H9 (cell line): ENCODE results near the gene WLS. TPM values are rescaled to one million over a fixed set of nuclear protein-coding genes. Genes with fewer than 3 reads are reported as not detected.

Source experiments
- DNase-seq: peaks from one replicate; pipeline ENCODE4 v3.0.0-alpha.2; 2017
- H2AFZ ChIP-seq: one replicate; pipeline ENCODE4 v1.6.1; 2013; ENCODE audit warnings: mild to moderate bottlenecking, low read length, control low read depth, moderate library complexity
- H2AK5ac ChIP-seq: 2 replicates; pipeline ENCODE4 v1.6.1; 2013; ENCODE audit warnings: low read length, control low read depth, mixed read lengths; ENCODE audit not compliant: insufficient read length
- H2BK120ac ChIP-seq: one replicate; pipeline ENCODE4 v1.6.1; 2013; ENCODE audit warnings: low read depth, mild to moderate bottlenecking, low read length, control low read depth, inconsistent platforms; ENCODE audit not compliant: poor library complexity, severe bottlenecking
- H2BK12ac ChIP-seq: 2 replicates; pipeline ENCODE4 v1.6.1; 2013; ENCODE audit warnings: low read length, control low read depth, mixed read lengths, low read depth; ENCODE audit not compliant: insufficient read length
- H2BK15ac ChIP-seq: 2 replicates; pipeline ENCODE4 v1.6.1; 2013; ENCODE audit warnings: low read depth, low read length, control low read depth
- H2BK20ac ChIP-seq: one replicate; pipeline ENCODE4 v1.6.1; 2013; ENCODE audit warnings: low read depth, mild to moderate bottlenecking, low read length, control low read depth, inconsistent platforms; ENCODE audit not compliant: poor library complexity, severe bottlenecking
- H2BK5ac ChIP-seq: 2 replicates; pipeline ENCODE4 v1.6.1; 2013; ENCODE audit warnings: low read length, control low read depth, mixed read lengths; ENCODE audit not compliant: insufficient read length
- H3K14ac ChIP-seq: 2 replicates; pipeline ENCODE4 v1.6.1; 2013; ENCODE audit warnings: low read length, control low read depth; ENCODE audit not compliant: insufficient read depth
- H3K18ac ChIP-seq: 2 replicates; pipeline ENCODE4 v1.6.1; 2013; ENCODE audit warnings: low read depth, mild to moderate bottlenecking, mixed read lengths, low read length, control low read depth; ENCODE audit not compliant: insufficient read length
- H3K23ac ChIP-seq: 2 replicates; pipeline ENCODE4 v1.6.1; 2013; ENCODE audit warnings: low read length, control low read depth, mixed read lengths, low read depth; ENCODE audit not compliant: insufficient read length
- H3K23me2 ChIP-seq: 2 replicates; pipeline ENCODE4 v1.6.1; 2013; ENCODE audit warnings: low read depth, mild to moderate bottlenecking, mixed read lengths, low read length, control low read depth; ENCODE audit not compliant: insufficient read length, poor library complexity, severe bottlenecking
- H3K27ac ChIP-seq: 2 replicates; pipeline ENCODE4 v1.5.1; 2013; ENCODE audit warnings: low read length, control low read depth, mixed read lengths, low read depth; ENCODE audit not compliant: insufficient read length
- H3K27me3 ChIP-seq: 2 replicates; pipeline ENCODE4 v1.6.1; 2013; ENCODE audit warnings: low read length, control low read depth, inconsistent platforms; ENCODE audit not compliant: insufficient read depth
- H3K4ac ChIP-seq: 2 replicates; pipeline ENCODE4 v1.6.1; 2013; ENCODE audit warnings: low read depth, mild to moderate bottlenecking, control low read depth, inconsistent platforms, low read length, moderate library complexity
- H3K4me1 ChIP-seq: 2 replicates; pipeline ENCODE4 v1.6.1; 2013; ENCODE audit warnings: low read length, control low read depth, inconsistent platforms; ENCODE audit not compliant: insufficient read depth
- H3K4me2 ChIP-seq: 2 replicates; pipeline ENCODE4 v1.6.1; 2013; ENCODE audit warnings: low read length, control low read depth, mixed read lengths; ENCODE audit not compliant: insufficient read length, insufficient read depth
- H3K56ac ChIP-seq: 2 replicates; pipeline ENCODE4 v1.6.1; 2013; ENCODE audit warnings: low read depth, mild to moderate bottlenecking, mixed read lengths, low read length, control low read depth; ENCODE audit not compliant: insufficient read length
- H3K79me1 ChIP-seq: 2 replicates; pipeline ENCODE4 v1.6.1; 2013; ENCODE audit warnings: low read depth, mild to moderate bottlenecking, moderate library complexity, low read length, control low read depth, inconsistent platforms; ENCODE audit not compliant: insufficient read depth, poor library complexity, severe bottlenecking
- H3K79me2 ChIP-seq: 2 replicates; pipeline ENCODE4 v1.6.1; 2013; ENCODE audit warnings: low read length, control low read depth, inconsistent platforms; ENCODE audit not compliant: insufficient read depth
- H3K9ac ChIP-seq: 2 replicates; pipeline ENCODE4 v1.6.1; 2013; ENCODE audit warnings: low read length, control low read depth, mixed read lengths; ENCODE audit not compliant: insufficient read length; ENCODE audit errors: extremely low read depth
- H3K9me3 ChIP-seq: one replicate; pipeline ENCODE4 v1.6.1; 2013; ENCODE audit warnings: low read depth, low read length, inconsistent platforms; ENCODE audit not compliant: control insufficient read depth
- H3T11ph ChIP-seq: one replicate; pipeline ENCODE4 v1.6.1; 2013; ENCODE audit warnings: mild to moderate bottlenecking, low read length, control low read depth, inconsistent platforms
- H4K20me1 ChIP-seq: one replicate; pipeline ENCODE4 v1.6.1; 2013; ENCODE audit not compliant: control insufficient read depth, insufficient read length, insufficient read depth
- H4K5ac ChIP-seq: 2 replicates; pipeline ENCODE4 v1.6.1; 2013; ENCODE audit warnings: low read depth, mild to moderate bottlenecking, mixed read lengths, low read length, control low read depth; ENCODE audit not compliant: insufficient read length
- H4K8ac ChIP-seq: replicated peaks from 2 replicates; pipeline ENCODE4 v1.6.1; 2013; ENCODE audit warnings: low read length, control low read depth, mixed read lengths, low read depth; ENCODE audit not compliant: insufficient read length
- H4K91ac ChIP-seq: 2 replicates; pipeline ENCODE4 v1.6.1; 2013; ENCODE audit warnings: low read depth, mild to moderate bottlenecking, moderate library complexity, mixed read lengths, low read length, control low read depth; ENCODE audit not compliant: insufficient read length
- H3K27ac Mint-ChIP-seq, 3 experiments: 2 replicates in 2 of 3; 3 replicates in 1 of 3; pipeline ENCODE4 v1.8.0; 2020 to 2021; ENCODE audit warnings: mixed read lengths in 3 of 3, mild to moderate bottlenecking in 1 of 3, moderate library complexity in 1 of 3
- H3K27me3 Mint-ChIP-seq: 2 replicates; pipeline ENCODE4 v1.8.0; 2021; ENCODE audit warnings: low read depth, mild to moderate bottlenecking, moderate library complexity, mixed read lengths
- H3K36me3 Mint-ChIP-seq, 3 experiments: 2 replicates in 2 of 3; 3 replicates in 1 of 3; pipeline ENCODE4 v1.8.0; 2020 to 2021; ENCODE audit warnings: low read depth in 3 of 3, mixed read lengths in 3 of 3; ENCODE audit not compliant: insufficient read depth in 1 of 3
- H3K4me1 Mint-ChIP-seq, 2 experiments: 2 replicates each; pipeline ENCODE4 v1.8.0; 2020; ENCODE audit warnings: mixed read lengths in 2 of 2
- H3K4me3 Mint-ChIP-seq, 2 experiments: 2 replicates in 1 of 2; 3 replicates in 1 of 2; pipeline ENCODE4 v1.8.0; 2020 to 2021; ENCODE audit warnings: mild to moderate bottlenecking in 2 of 2, mixed read lengths in 2 of 2, moderate library complexity in 1 of 2
- H3K9me3 Mint-ChIP-seq, 2 experiments: 2 replicates in 1 of 2; 3 replicates in 1 of 2; pipeline ENCODE4 v1.8.0; 2020; ENCODE audit warnings: mild to moderate bottlenecking in 2 of 2, mixed read lengths in 2 of 2, moderate library complexity in 1 of 2
- WGBS: extraction: QIAGEN DNeasy Blood & Tissue Kit; methylation state at CpG from one replicate; pipeline ENCODE4 v1.1.7; 2013; ENCODE audit warnings: missing lambda C conversion rate, low lambda C conversion rate, mixed read lengths; ENCODE audit not compliant: insufficient read length; ENCODE audit errors: extremely low coverage; 5-methylcytosine and 5-hydroxymethylcytosine counted together
- long read RNA-seq: library from polyadenylated mRNA; unstranded; transcript quantifications from one replicate; pipeline ENCODE4 v2.0.0, GENCODE V29; 2020
- total RNA-seq: library from RNA; stranded (reverse); gene quantifications from 2 replicates; pipeline ENCODE4 v1.2.1, GENCODE V29; 2021
- TF ChIP-seq, protein P1 (sequence below): fragments of 200-600 bp; sonication (generic); conservative IDR thresholded peaks from 3 replicates; pipeline ENCODE4 v1.8.0; 2021; ENCODE audit warnings: antibody characterized with exemption, mild to moderate bottlenecking

The WLS gene
- 0.79 and 0.94 TPM in 2 replicates for total RNA-seq
- long read RNA-seq, partial matches to known transcripts: 0 of 2 reads
- long read RNA-seq, other reads (novel, unspliced or antisense): 2 of 2 reads

DNA sequence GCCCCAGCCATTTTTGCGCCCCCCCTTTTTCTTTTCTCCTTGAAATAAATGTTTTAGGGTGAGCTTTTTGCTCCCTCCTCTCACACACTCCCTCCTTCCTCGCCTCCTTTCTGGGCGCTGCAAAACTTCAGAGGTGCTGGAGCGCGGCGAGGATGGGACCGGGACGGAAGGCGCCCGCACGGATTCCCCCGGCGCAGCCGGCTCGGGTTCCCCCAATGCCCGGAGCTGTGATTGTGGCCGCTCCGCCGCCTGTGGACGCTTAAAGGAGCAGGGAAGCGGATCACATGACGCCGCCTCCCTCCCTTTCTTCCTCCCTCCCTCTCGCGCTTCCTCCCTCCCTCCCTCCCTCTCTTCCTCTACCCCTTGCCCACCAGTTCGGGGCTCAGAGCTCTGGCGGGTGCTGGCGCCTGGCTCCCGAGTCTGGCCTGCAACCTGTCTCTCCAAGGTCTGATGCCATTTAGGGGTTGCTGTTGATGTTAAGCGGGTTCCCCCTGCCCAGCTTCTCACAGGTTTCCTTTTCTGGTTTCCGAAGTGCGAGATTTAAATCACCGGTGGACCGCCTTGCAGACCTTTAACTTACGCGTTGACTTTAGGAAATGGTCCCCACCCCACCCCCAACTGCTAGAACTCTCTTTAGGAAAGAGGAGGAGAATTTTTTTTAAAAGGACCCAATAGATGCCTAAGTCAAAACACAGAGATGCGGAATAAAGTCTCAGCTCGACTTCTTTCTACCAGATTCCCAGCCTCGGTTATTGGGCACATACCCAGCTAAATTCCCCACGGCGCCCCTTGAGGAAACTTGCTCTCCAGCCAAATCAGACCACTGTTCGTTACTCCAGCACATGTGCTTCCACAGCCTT is at the start of gene WLS:
Gene WLS, minus strand, starts transcription at position 235 of the 860 bp plus-strand sequence. Its CDS starts 224 bp downstream, at position 11.
- Histone ChIP-seq H2BK15ac (no peak within 1 kb of the TSS), H3K18ac (no peak within 1 kb of the TSS), H4K91ac (no peak within 1 kb of the TSS), H3K27ac (no peak within 1 kb of the TSS), H3K9ac (no peak within 1 kb of the TSS), H4K20me1 (no peaks in the 10 kb centered on the region), H2BK20ac (no peak within 1 kb of the TSS), H4K5ac (no peak within 1 kb of the TSS), H3K4me1 (no peaks in the 10 kb centered on the region), H4K8ac (no peak within 1 kb of the TSS), H3K14ac (no peak within 1 kb of the TSS; the same call in 1 of the 2 replicates), H3K9me3 (no peaks in the 10 kb centered on the region), H3K4me2 (peak within 1 kb of the TSS; percentile 91), H3K4ac (no peak within 1 kb of the TSS), H3T11ph (no peak within 1 kb of the TSS), H2BK12ac (no peak within 1 kb of the TSS), H2AFZ (no peak within 1 kb of the TSS), H3K79me1 (no peaks in the 10 kb centered on the region), H3K79me2 (no peaks in the 10 kb centered on the region; the same call in 1 of the 2 replicates), H2AK5ac (no peak within 1 kb of the TSS), H2BK5ac (no peak within 1 kb of the TSS), H3K23ac (no peak within 1 kb of the TSS), H3K23me2 (peaks cover 12% of the 10 kb centered on the region), H3K56ac (no peak within 1 kb of the TSS), H2BK120ac (no peak within 1 kb of the TSS), H3K27me3 (peaks cover 63% of the 10 kb centered on the region)
- H3K9me3 Mint-ChIP-seq: peaks cover 0 to 3% of the 10 kb centered on the region in 2 experiments; a peak in 2 of 5 replicates
- peak within 1 kb of the TSS in 1 of 3 experiments; percentile 62; a peak in 3 of 7 replicates for H3K27ac Mint-ChIP-seq
- peak within 1 kb of the TSS; percentile 64 to 96 for H3K4me3 Mint-ChIP-seq
- TF ChIP-seq, protein P1, sequence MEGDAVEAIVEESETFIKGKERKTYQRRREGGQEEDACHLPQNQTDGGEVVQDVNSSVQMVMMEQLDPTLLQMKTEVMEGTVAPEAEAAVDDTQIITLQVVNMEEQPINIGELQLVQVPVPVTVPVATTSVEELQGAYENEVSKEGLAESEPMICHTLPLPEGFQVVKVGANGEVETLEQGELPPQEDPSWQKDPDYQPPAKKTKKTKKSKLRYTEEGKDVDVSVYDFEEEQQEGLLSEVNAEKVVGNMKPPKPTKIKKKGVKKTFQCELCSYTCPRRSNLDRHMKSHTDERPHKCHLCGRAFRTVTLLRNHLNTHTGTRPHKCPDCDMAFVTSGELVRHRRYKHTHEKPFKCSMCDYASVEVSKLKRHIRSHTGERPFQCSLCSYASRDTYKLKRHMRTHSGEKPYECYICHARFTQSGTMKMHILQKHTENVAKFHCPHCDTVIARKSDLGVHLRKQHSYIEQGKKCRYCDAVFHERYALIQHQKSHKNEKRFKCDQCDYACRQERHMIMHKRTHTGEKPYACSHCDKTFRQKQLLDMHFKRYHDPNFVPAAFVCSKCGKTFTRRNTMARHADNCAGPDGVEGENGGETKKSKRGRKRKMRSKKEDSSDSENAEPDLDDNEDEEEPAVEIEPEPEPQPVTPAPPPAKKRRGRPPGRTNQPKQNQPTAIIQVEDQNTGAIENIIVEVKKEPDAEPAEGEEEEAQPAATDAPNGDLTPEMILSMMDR: no peak
- WGBS: no CpG with 5 or more reads among the region's 42 CpGs
- peaks cover 98% of the 10 kb centered on the region for H3K27me3 Mint-ChIP-seq
- peak; percentile 84 for DNase-seq
- no peaks in the 10 kb centered on the region; a peak in 1 of 7 replicates for H3K36me3 Mint-ChIP-seq
- peaks cover 21 to 34% of the 10 kb centered on the region in 2 experiments for H3K4me1 Mint-ChIP-seq
